Activated CD4-positive, alpha-beta T cell treated with anti-CD3 and anti-CD28 coated beads, Interleukin-2, amount 10 ng/mL, durations not matched to agents 24 days and 14 days (primary cell): ENCODE results near the gene PPP2CA. TPM values are rescaled to one million over a fixed set of nuclear protein-coding genes. Genes with fewer than 3 reads are reported as not detected.
"Not testable (repeated sequence)": the region's sequence is repeated elsewhere in the genome, so short reads cannot be mapped to it uniquely, and the experiment has no call there.

Experiments
- DNase-seq: peaks from one replicate; pipeline ENCODE4 v3.0.0; 2022
- H3K27ac Mint-ChIP-seq: one replicate; pipeline ENCODE4 v1.8.0; 2022; ENCODE audit warnings: mild to moderate bottlenecking, mixed read lengths
- H3K27me3 Mint-ChIP-seq: one replicate; pipeline ENCODE4 v1.8.0; 2022; ENCODE audit warnings: mixed read lengths
- H3K36me3 Mint-ChIP-seq: one replicate; pipeline ENCODE4 v1.8.0; 2022; ENCODE audit warnings: low read depth, mild to moderate bottlenecking, mixed read lengths
- H3K4me1 Mint-ChIP-seq: one replicate; pipeline ENCODE4 v1.8.0; 2021; ENCODE audit warnings: mixed read lengths
- H3K4me3 Mint-ChIP-seq: one replicate; pipeline ENCODE4 v1.8.0; 2022; ENCODE audit warnings: mild to moderate bottlenecking, moderate library complexity, mixed read lengths
- H3K9me3 Mint-ChIP-seq: one replicate; pipeline ENCODE4 v1.8.0; 2021; ENCODE audit warnings: mixed read lengths
- intact Hi-C: fragments of 100-400 bp; cut with micrococcal nuclease; formaldehyde crosslinking; loops from one replicate; pipeline ENCODE4 v1.15.1; 2023
- total RNA-seq: library from RNA; stranded (reverse); gene quantifications from 2 replicates; pipeline ENCODE4 v1.2.3, GENCODE V29; 2022

PPP2CA gene
- total RNA-seq, 1 donor from 2014 or later, result 177 TPM

DNA sequence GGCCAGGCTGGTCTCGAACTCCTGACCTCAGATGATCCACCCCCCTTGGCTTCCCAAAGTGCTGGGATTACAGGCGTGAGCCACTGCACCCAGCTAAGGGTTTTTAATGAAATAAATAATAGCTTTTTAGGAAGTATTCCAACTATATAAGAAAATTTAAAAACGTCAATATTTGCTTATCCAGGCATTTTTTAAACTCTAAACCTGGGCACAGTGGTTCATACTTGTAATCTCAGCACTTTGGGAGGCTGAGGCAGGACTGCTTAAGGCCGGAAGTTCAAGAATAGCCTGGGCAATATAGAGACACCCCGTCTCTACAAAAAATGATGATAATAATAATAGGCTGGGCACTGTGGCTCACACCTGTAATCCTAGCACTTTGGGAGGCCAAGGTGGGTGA is 63.3 kb downstream of the PPP2CA start:
- H3K4me1 Mint-ChIP-seq, result peaks cover 12% of the 10 kb centered on the region
- H3K9me3 Mint-ChIP-seq, result no peaks in the 10 kb centered on the region
- H3K4me3 Mint-ChIP-seq, result no peak overlapping the region
- peaks cover 67% of the 10 kb centered on the region for H3K36me3 Mint-ChIP-seq
- H3K27me3 Mint-ChIP-seq, result no peaks in the 10 kb centered on the region
- DNase-seq, result no peak
- intact Hi-C loops, result no loop called here
- no peak overlapping the region for H3K27ac Mint-ChIP-seq

DNA sequence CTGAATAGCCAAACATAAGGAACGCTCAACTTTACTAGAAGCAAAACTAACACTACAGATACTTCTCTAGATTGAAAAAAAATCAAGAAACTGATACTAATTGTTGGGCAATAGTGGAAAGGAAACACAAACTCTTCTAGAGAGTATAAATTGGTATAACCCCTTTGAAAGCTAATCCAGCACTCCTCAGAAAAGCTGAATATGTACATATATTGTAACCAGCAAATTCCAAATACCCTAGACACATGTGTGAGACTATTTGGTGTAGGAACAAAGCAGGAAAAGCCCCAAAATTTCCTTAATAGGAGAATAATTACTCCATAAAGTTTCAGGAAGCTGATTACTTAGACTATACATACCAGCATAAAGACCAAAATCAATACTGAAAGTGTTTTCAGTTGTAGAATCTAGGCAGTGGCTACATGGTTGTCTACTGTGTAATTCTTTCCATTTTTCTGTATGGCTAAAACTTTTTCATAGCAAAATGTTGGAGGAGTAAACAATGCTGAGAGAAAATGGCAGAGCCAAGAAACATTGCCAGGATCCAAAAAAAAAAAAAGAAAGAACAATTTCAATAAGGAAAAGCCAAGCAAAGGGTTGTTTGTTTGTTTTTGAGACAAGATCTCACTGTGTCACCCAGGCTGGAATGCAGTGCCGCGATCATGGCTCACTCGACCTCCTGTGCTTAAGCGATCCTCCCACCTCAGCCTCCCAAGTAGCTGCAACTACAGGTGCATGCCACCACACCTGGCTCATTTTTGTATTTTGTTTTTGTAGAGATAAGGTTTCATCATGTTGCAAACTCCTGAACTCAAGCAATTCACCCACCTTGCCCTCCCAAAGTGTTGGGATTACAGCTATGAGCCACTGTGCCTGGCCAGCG is 64.1 kb downstream of the PPP2CA start:
- Mint-ChIP-seq H3K4me1 (peaks cover 14% of the 10 kb centered on the region), H3K27me3 (no peaks in the 10 kb centered on the region), H3K9me3 (no peaks in the 10 kb centered on the region), H3K27ac (peak overlapping the region; percentile 55), H3K4me3 (no peak overlapping the region), H3K36me3 (peaks cover 67% of the 10 kb centered on the region)
- intact Hi-C loops, result no loop called here
- DNase-seq, result no peak

DNA sequence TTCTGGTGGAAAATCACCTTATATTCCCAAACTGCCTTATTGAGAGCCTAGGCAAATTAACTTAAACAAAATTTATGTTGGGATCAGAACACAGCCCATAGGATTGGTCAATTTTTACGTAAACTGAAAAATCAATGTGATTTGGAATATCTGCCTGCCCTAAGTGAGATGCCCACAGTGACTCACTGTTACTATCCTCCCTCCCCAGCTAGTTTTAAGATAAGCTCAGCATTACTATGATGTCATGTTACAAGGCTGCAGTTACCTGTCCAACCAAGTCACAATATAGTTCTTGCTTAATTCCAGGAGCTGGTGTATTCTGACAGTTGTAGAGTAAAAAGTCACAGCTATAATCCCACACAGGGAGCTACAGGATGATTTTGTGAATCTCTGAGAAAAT is 72.2 kb downstream of the PPP2CA start:
- intact Hi-C loops, result no loop called here
- Mint-ChIP-seq H3K27ac (no peak overlapping the region), H3K4me1 (peaks cover 31% of the 10 kb centered on the region), H3K4me3 (no peak overlapping the region), H3K9me3 (no peaks in the 10 kb centered on the region), H3K27me3 (no peaks in the 10 kb centered on the region), H3K36me3 (peaks cover 60% of the 10 kb centered on the region)
- no peak for DNase-seq

DNA sequence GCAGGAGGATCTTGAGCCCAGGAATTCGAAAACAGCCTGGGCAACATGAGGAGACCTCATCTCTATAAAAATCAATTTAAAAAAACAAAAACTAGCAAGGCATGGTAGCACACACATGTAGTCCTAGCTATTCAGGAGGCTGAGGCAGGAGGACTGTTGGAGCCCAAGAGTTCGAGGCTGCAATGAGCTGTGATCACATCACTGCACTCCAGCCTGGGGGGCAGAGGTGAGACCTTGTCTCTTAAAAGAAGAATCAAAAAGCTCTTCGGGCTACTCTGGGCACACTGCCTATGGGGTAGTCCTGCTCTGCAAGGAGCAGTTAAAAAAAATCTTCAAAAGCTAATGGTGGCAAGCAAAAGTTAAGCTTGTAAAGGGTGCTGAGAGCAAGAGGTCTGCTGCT is 72.6 kb downstream of the PPP2CA start:
- no peaks in the 10 kb centered on the region for H3K9me3 Mint-ChIP-seq
- H3K4me3 Mint-ChIP-seq, result no peak overlapping the region
- H3K36me3 Mint-ChIP-seq, result peaks cover 59% of the 10 kb centered on the region
- peak; percentile 52 for DNase-seq
- H3K4me1 Mint-ChIP-seq, result peaks cover 31% of the 10 kb centered on the region
- H3K27me3 Mint-ChIP-seq, result no peaks in the 10 kb centered on the region
- H3K27ac Mint-ChIP-seq, result no peak overlapping the region
- intact Hi-C loops, result no loop called here

DNA sequence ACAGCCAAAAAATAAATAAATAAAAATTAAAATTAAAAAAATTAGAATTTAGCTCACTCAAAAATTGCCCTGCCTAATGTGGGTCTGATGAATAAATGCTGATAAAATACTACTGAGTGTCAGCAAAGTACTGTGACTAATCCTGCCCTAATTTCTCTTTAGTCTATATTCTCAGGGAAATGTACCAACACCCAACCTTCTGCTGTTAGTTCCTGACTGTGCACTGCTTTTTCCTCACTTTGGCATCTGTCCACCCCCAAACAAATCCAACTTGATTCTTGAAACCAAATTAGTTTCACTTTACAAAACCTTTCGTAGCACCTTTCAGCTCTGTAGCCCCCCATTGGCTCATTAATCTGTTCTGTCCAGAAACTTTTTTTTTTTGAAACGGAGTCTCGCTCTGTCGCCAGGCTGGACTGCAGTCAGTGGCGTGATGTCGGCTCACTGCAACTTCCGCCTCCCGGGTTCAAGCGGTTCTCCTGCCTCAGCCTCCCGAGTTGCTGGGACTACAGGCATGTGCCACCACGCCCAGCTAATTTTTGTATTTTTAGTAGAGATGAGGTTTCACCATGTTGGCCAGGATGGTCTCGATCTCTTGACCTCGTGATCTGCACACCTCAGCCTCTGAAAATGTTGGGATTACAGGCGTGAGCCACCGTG is 73.6 kb downstream of the PPP2CA start:
- H3K4me3 Mint-ChIP-seq, H3K27me3 Mint-ChIP-seq, H3K9me3 Mint-ChIP-seq, intact Hi-C loops: not testable (repeated sequence)
- peaks cover 26% of the 10 kb centered on the region for H3K4me1 Mint-ChIP-seq
- peak overlapping the region; percentile 8 for H3K27ac Mint-ChIP-seq
- H3K36me3 Mint-ChIP-seq, result peaks cover 53% of the 10 kb centered on the region
- DNase-seq, result peak; percentile 49

DNA sequence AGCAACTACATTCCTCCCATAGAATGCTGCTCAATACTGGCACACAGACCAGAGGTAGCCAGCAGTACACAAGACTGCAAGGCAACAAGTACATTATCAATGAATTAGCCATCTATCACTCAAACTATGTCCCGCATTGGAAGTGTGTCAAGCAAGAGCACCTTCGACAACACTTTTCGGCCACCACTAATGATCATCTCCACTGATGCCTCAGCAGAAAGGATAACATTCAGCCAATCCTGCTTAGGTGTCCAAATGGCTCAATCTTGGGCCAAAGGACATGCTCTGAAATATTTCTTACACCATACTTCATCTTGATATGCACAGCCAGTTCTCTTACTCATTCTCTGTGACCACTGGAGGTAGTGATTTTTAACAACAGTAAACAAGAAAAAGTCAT is 74.2 kb downstream of the PPP2CA start:
- Mint-ChIP-seq H3K27ac (no peak overlapping the region), H3K36me3 (peaks cover 56% of the 10 kb centered on the region), H3K4me3 (no peak overlapping the region), H3K4me1 (peaks cover 29% of the 10 kb centered on the region), H3K27me3 (no peaks in the 10 kb centered on the region), H3K9me3 (no peaks in the 10 kb centered on the region)
- intact Hi-C loops, result no loop called here
- peak; percentile 52 for DNase-seq

DNA sequence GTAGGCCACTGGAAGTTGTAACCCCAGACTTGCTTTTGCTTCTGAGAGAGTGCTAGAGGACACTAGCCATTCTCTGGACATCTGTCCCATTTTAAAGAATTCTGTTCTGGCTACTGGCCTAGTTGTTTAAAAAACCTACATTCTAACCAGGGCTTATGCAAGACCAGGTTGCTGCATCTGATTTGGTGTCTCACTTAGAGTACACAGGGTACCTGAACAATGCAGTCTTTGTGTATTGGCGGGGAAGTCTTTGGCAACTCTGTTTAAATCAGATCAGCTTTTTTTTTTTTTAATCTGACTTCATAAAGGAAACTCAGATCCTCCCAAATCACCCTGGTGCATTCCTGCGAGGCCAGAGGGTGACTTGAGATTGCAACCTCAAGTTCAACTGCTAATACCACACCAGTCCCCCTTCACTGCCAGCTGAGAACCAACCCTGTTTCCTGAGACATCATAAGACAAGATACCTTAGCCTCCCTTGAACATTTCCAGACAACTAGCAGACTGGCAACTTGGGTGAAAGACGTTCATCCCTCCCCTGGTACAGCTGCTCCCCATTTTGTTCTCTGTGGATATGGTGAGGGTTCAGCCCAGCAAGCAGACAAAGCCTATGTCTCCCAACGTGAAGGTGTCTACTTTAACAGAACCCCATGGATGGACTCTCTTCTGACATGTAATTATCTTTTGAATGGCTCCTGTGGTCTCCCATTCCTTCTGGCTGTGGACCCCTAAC is 76.1 kb downstream of the PPP2CA start:
- DNase-seq, result peak; percentile 57
- peak overlapping the region; percentile 51 for H3K27ac Mint-ChIP-seq
- peaks cover 32% of the 10 kb centered on the region for H3K4me1 Mint-ChIP-seq
- H3K4me3 Mint-ChIP-seq, result no peak overlapping the region
- peaks cover 56% of the 10 kb centered on the region for H3K36me3 Mint-ChIP-seq
- intact Hi-C loops, result no loop called here
- H3K9me3 Mint-ChIP-seq, result no peaks in the 10 kb centered on the region
- H3K27me3 Mint-ChIP-seq, result no peaks in the 10 kb centered on the region

DNA sequence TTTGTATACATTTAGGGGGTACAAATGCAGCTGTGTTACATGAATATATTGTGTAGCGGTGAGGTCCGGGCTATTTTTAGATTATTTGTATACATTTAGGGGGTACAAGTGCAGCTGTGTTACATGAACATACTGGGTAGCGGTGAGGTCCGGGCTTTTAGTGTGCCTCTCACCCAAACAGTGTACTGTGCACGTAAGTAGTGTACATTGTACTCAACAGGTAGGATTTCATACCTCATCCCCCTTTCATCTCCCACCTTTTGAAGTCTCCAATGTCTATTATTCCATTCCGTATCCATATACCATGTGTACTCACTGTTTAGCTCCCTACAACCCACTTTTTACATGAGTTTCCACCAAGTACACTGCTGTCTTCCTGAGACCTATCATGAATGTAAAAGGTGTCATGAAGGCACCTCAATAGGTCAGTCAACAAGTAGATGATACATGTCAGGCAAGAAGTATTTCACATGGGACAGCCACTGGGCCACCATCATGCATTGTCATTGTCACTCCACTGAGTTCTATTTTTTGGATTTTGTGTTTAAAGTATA is 76.8 kb downstream of the PPP2CA start:
- Mint-ChIP-seq H3K27me3 (no peaks in the 10 kb centered on the region), H3K36me3 (peaks cover 58% of the 10 kb centered on the region), H3K4me3 (no peak overlapping the region), H3K4me1 (peaks cover 32% of the 10 kb centered on the region), H3K27ac (peak overlapping the region; percentile 51), H3K9me3 (no peaks in the 10 kb centered on the region)
- peak; percentile 56 for DNase-seq
- intact Hi-C loops, result no loop called here

DNA sequence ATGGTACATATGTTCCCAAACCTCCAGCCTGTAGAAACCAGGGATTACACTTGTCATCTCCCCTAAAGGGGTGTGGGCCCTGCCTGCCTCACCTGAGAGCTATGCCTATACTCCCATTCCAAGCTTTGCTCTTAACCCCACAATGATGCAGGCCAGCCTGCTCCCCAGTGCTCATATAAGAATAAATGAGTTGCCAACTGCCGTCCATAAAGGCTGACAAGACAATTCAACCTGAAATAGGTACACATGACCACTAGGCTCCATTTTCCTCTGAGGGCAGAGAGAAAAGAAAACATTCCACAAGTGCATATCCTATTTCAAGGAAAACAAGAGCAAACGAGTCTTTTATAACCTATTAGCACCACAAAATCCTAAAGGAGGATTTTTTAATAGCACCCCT is 77.6 kb downstream of the PPP2CA start:
- no peak overlapping the region for H3K4me3 Mint-ChIP-seq
- H3K4me1 Mint-ChIP-seq, result peaks cover 32% of the 10 kb centered on the region
- intact Hi-C loops, result no loop called here
- H3K27ac Mint-ChIP-seq, result peak overlapping the region; percentile 63
- no peaks in the 10 kb centered on the region for H3K9me3 Mint-ChIP-seq
- H3K36me3 Mint-ChIP-seq, result peaks cover 55% of the 10 kb centered on the region
- H3K27me3 Mint-ChIP-seq, result no peaks in the 10 kb centered on the region
- no peak for DNase-seq

DNA sequence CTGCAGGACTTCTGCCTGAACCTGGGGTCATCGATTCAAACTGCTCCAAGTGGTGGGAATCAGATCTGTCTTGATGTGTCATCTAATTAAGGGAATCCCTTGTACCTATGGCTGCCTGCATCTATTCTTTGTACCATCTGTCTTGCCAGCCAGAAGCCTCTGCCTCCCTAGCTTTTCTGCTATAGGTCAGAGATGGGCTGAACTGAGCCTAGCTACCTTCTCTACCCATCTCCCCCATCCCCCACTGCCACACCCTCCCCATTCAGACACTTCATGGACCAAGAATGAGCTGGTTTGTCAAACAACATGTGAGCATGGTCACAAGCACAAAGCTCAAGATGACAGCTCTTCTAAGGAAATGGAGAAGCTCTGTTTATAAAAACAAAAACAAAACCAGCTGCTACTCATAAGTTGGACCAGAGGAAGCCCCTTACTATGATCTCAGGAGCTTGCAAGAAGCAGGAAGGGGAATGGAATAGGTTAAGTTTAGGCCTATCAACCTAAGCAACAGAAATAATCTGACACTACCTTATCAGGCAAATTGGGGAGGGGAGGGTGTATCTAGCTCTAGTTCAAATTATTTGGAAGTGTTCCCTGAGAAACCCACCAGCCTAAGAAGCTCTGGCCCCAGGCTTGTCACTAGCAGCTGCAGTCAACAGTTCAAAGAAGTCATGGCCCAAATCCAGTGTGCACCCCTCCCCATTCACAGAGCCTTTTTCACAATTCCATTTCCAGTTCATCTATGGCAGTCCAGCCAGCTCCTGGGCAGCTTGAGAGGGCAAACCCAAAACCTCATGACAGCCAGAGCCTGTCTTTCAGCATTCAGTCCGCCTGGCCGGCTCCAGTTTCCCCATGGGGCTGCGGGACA is 79.0 kb downstream of the PPP2CA start:
- DNase-seq, result no peak
- intact Hi-C loops, result no loop called here
- Mint-ChIP-seq H3K27me3 (no peaks in the 10 kb centered on the region), H3K36me3 (peaks cover 57% of the 10 kb centered on the region), H3K4me3 (no peak overlapping the region), H3K4me1 (peaks cover 29% of the 10 kb centered on the region), H3K27ac (peak overlapping the region; percentile 72), H3K9me3 (no peaks in the 10 kb centered on the region)

DNA sequence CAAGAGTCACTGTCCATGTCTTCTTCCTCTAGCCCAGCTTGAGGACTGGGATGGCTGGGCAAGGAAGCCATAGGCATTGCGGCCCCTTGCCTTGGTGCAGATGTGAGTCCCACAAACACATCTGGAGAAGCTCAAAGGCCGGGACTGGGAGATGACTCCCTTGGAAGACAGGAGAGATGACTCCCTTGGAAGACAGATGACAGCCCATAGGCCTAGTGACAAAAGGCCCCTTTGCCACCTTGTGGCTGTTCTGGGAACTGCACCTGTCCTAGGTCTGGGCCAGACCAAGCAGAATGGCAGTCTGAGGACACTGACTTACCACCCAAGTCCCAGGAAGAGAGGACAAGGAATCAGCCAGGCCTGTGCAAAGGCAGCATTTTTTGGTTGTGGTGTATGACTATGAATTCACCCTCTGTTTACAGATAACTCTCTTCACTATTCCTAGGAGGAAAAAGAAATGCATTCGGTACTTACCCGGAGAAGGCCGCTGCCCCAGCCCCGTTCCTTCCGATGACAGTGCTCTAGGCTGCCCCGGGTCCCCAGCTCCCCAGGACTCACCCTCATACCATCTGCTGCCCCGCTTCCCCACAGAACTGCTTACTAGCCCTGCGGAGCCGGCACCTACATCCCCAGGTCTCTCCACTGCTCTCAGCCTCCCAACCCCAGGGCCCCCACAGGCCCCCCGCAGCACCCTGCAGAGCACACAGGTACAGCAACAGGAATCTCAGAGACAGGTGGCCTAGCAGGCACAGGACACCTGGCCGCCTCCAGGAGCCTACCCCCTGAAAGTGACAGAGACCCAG is 79.9 kb downstream of the PPP2CA start:
- no peaks in the 10 kb centered on the region for H3K27me3 Mint-ChIP-seq
- H3K4me3 Mint-ChIP-seq, result no peak overlapping the region
- peak overlapping the region; percentile 36 for H3K27ac Mint-ChIP-seq
- peak; percentile 95 for DNase-seq
- H3K4me1 Mint-ChIP-seq, result peaks cover 33% of the 10 kb centered on the region
- intact Hi-C loops, result loop anchor here (1.0 kb wide), 1 partner anchor 107 kb away; no protein-coding TSS in a partner anchor
- H3K36me3 Mint-ChIP-seq, result peaks cover 61% of the 10 kb centered on the region
- H3K9me3 Mint-ChIP-seq, result no peaks in the 10 kb centered on the region

DNA sequence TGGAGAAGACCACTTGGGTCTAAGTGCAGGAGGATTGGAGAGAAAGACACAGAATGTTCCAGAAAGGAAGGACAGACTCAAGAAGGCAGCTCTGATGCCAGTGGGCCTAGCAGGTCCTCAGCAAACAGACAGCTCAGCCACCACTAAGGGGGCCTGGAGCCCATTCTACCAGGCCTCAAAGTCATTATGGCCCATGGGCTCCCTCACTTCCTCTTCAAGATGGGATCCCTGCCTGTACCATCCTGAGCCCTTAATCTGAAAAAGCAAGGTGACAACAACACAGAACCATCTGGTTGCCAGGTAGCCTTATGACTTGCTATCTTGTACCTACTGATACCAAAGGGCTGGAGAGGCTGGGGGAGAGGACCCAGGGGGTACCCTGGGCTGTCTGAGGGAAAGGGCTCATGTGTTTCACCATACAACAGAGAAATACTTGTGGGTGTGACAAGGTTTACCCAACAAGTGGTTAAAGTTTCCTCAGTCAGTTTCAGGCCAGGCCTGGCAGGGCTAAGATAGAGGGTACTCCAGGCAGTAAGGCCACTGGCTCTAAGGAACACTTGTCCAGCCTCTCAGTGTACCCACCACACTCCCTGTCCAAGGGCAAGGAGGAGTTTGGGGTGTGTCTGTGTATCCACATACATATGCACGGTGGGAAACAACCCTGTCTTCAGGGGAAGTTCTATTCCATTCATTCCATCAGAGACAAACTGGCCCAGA is 80.7 kb downstream of the PPP2CA start:
- H3K27me3 Mint-ChIP-seq, result no peaks in the 10 kb centered on the region
- intact Hi-C loops, result loop anchor here (1.0 kb wide), 1 partner anchor 106 kb away; no protein-coding TSS in a partner anchor
- no peaks in the 10 kb centered on the region for H3K9me3 Mint-ChIP-seq
- DNase-seq, result no peak
- peak overlapping the region; percentile 79 for H3K27ac Mint-ChIP-seq
- peaks cover 63% of the 10 kb centered on the region for H3K36me3 Mint-ChIP-seq
- no peak overlapping the region for H3K4me3 Mint-ChIP-seq
- H3K4me1 Mint-ChIP-seq, result peaks cover 29% of the 10 kb centered on the region
